ENCODE results near the gene QRICH2. TPM values are rescaled to one million over a fixed set of nuclear protein-coding genes. Genes with fewer than 3 reads are reported as not detected.
A peak's percentile ranks its signal among the peaks of the same experiment; 100 is the strongest.

The QRICH2 gene
- total and polyA plus RNA-seq, 4 donors = 0.56 to 6.1 (median 0.67) TPM

- H3K36me3 ChIP-seq (ENCODE audit: control insufficient read depth in 4 of 4, insufficient read depth in 3 of 4, low read depth in 1 of 4, low read length in 3 of 4) = no peaks in the 10 kb centered on the region
- peak within 1 kb of the TSS; percentile 78 for H3K27ac ChIP-seq (ENCODE audit: low read depth in 1 of 2, low read length in 2 of 2)
- no peaks in the 10 kb centered on the region for H3K9me3 ChIP-seq (ENCODE audit: control insufficient read depth in 4 of 4, low read length in 3 of 4)
- H3K4me1 ChIP-seq (ENCODE audit: control insufficient read depth in 4 of 4, insufficient read depth in 4 of 4, low read length in 3 of 4) = peaks cover 4 to 22% (median 18%) of the 10 kb centered on the region in 4 donors
- no peaks in the 10 kb centered on the region for H3K27me3 ChIP-seq (ENCODE audit: control insufficient read depth in 4 of 4, insufficient read depth in 4 of 4, low read length in 3 of 4)
- peak within 1 kb of the TSS; percentile 88 to 91 for H3K9ac ChIP-seq (ENCODE audit: low read depth in 1 of 2, low read length in 2 of 2)
- under 1% methylated on average over 75 of the region's 75 CpGs for WGBS
- peak within 1 kb of the TSS; percentile 87 to 94 (median 89) for H3K4me3 ChIP-seq (ENCODE audit: low read depth in 1 of 3, low read length in 3 of 3)
- DNase-seq (ENCODE audit: low spot score) = peak; percentile 84
- TF ChIP-seq MAX (IDR thresholded peaks at IDR 0.05) = peak; percentile 79
- TF ChIP-seq TAF1 (conservative IDR thresholded peaks at IDR 0.05) = peak; percentile 84
- TF ChIP-seq NR2F2 (IDR thresholded peaks at IDR 0.05) = peak; percentile 22
- TF ChIP-seq SP1 (IDR thresholded peaks at IDR 0.05) = peak; percentile 66
- TF ChIP-seq ZBTB33 (IDR thresholded peaks at IDR 0.05) = peak; percentile 28
- peak; percentile 36 for TF ChIP-seq CTCF (IDR thresholded peaks at IDR 0.05; ENCODE audit: low read depth, low read length, missing input control)
- peak; percentile 12 for TF ChIP-seq FOXA1 (IDR thresholded peaks at IDR 0.05)
- peak; percentile 17 to 47 for TF ChIP-seq EGR1 (IDR thresholded peaks at IDR 0.05; ENCODE audit: low read depth in 2 of 2)
- peak; percentile 43 to 50 for TF ChIP-seq RAD21 (IDR thresholded peaks at IDR 0.05)
- no peak for TF ChIP-seq FOXA2 (IDR thresholded peaks at IDR 0.05)
- TF ChIP-seq RXRA (IDR thresholded peaks at IDR 0.05) = peak; percentile 31 to 38
- peak in 1 of 2 donors; percentile 45 for TF ChIP-seq GABPA (IDR thresholded peaks at IDR 0.05 in 1 of 2, conservative IDR thresholded peaks at IDR 0.05 in 1 of 2)
- no peak for TF ChIP-seq HNF4A (conservative IDR thresholded peaks at IDR 0.05)
- TF ChIP-seq HNF4G (IDR thresholded peaks at IDR 0.05) = no peak
- TF ChIP-seq YY1 (IDR thresholded peaks at IDR 0.05) = peak; percentile 99
- peak; percentile 55 for TF ChIP-seq REST (IDR thresholded peaks at IDR 0.05)
- TF ChIP-seq JUND (IDR thresholded peaks at IDR 0.05) = no peak
- TF ChIP-seq ATF3 (IDR thresholded peaks at IDR 0.05) = no peak
These were observed 45.7 kb upstream of the QRICH2 start, which contains the start of gene PRPSAP1 for GRCh38 chr17:76353599-76354316. Gene PRPSAP1, minus strand, starts transcription at chr17:76353916. Its CDS starts 213 bp downstream, at chr17:76353703.

Data from liver (tissue), 9 donors.